Natural killer cell (primary cell): Measurements from ENCODE around the gene ANKRD11. TPM values are rescaled to one million over a fixed set of nuclear protein-coding genes. Genes with fewer than 3 reads are reported as not detected.
A peak's percentile ranks its signal among the peaks of the same experiment; 100 is the strongest.

Source experiments
- ATAC-seq, 3 donors: fragments of 150-1000 bp in 2 of 3; fragments of 200-7000 bp in 1 of 3; cut with Tn5 transposase; 1 replicate in 1 of 3; 2 replicates in 2 of 3; pipeline ENCODE4 v1.10.0; 2021; ENCODE audit warnings: mild to moderate bottlenecking in 2 of 3, moderate library complexity in 2 of 3
- DNase-seq, 2 donors: peaks; one replicate each; pipeline versions ENCODE4 v3.0.0 to v3.0.0-alpha.2; 2013 to 2021; ENCODE audit warnings: mixed read lengths in 1 of 2
- H3K27ac ChIP-seq: one replicate; pipeline ENCODE4 v1.5.1; 2013; ENCODE audit warnings: mild to moderate bottlenecking, low read length
- H3K27me3 ChIP-seq: one replicate; pipeline ENCODE4 v1.6.1; 2013; ENCODE audit warnings: low read length; ENCODE audit not compliant: control insufficient read depth, insufficient read depth
- H3K36me3 ChIP-seq: one replicate; pipeline ENCODE4 v1.6.1; 2013; ENCODE audit warnings: low read length; ENCODE audit not compliant: control insufficient read depth, insufficient read depth
- H3K4me1 ChIP-seq: one replicate; pipeline ENCODE4 v1.6.1; 2013; ENCODE audit warnings: low read length; ENCODE audit not compliant: control insufficient read depth, insufficient read depth
- H3K4me3 ChIP-seq: one replicate; pipeline ENCODE4 v1.5.1; 2013; ENCODE audit warnings: low read length
- H3K9me3 ChIP-seq: one replicate; pipeline ENCODE4 v1.6.1; 2013; ENCODE audit warnings: low read length; ENCODE audit not compliant: control insufficient read depth, insufficient read depth
- H3K27ac Mint-ChIP-seq, 2 donors: one replicate each; pipeline ENCODE4 v1.8.0; 2022; ENCODE audit warnings: mild to moderate bottlenecking in 2 of 2, mixed read lengths in 2 of 2, moderate library complexity in 1 of 2
- H3K27me3 Mint-ChIP-seq, 2 donors: one replicate each; pipeline ENCODE4 v1.8.0; 2022; ENCODE audit warnings: low read depth in 2 of 2, mixed read lengths in 2 of 2
- H3K36me3 Mint-ChIP-seq: one replicate; pipeline ENCODE4 v1.8.0; 2022; ENCODE audit warnings: mixed read lengths
- H3K4me1 Mint-ChIP-seq, 2 donors: one replicate each; pipeline ENCODE4 v1.8.0; 2022; ENCODE audit warnings: mixed read lengths in 2 of 2
- H3K4me3 Mint-ChIP-seq: one replicate; pipeline ENCODE4 v1.8.0; 2022; ENCODE audit warnings: mild to moderate bottlenecking, moderate library complexity, mixed read lengths
- H3K9me3 Mint-ChIP-seq, 2 donors: one replicate each; pipeline ENCODE4 v1.8.0; 2022; ENCODE audit warnings: mixed read lengths in 2 of 2
- WGBS: methylation state at CpG from one replicate; pipeline ENCODE4 v1.1.7; 2013; ENCODE audit warnings: missing lambda C conversion rate; ENCODE audit not compliant: insufficient coverage; 5-methylcytosine and 5-hydroxymethylcytosine counted together
- intact Hi-C: fragments of 100-400 bp; cut with micrococcal nuclease; formaldehyde crosslinking; loops from one replicate; pipeline ENCODE4 v1.14.2; 2022
- total RNA-seq, 4 donors: library from RNA; stranded (reverse); fragments of 120-200 nt in 1 of 4; gene quantifications; one replicate each; pipeline versions ENCODE4 v1.2.3 to v1.2.4, GENCODE V29; 2013 to 2022
- TF ChIP-seq, protein P1 (sequence below): fragments of 200-600 bp; IDR thresholded peaks from one replicate; pipeline ENCODE4 v1.8.0; 2022; ENCODE audit warnings: antibody characterized with exemption

The ANKRD11 gene
- total RNA-seq, 3 donors from 2014 or later (not counting 1 experiment from before 2014, with no cell fraction given), result 230 to 299 (median 287) TPM

DNA sequence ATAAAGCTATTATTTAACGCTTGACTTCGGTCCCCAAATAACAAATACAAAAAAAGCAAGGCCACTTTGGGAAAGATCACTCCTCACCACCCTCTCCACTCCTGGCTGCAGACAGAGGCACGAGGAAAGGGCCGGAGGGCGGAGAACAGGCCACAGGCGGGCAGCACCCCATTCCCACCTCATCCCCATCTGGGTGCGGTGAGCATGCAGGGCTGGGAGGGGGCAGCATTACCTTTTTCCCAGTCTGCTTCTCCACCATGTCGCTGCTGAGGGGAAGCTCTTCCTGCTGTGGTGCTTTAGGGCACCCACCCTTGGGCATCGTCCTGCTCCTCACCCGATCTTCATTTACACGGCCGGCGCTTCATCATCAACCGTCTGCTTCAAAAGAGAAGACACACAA, 173.7 kb downstream of the ANKRD11 start:
- intact Hi-C loops, result loop anchor here (2.0 to 10.0 kb wide), 4 partner anchors 41 to 191 kb away; partner anchors contain the start of gene SPG7
- Mint-ChIP-seq H3K9me3 (no peaks in the 10 kb centered on the region), H3K27me3 (no peaks in the 10 kb centered on the region), H3K36me3 (no peaks in the 10 kb centered on the region), H3K27ac (peak overlapping the region; percentile 98), H3K4me1 (peaks cover 76 to 89% of the 10 kb centered on the region in 2 donors), H3K4me3 (peak overlapping the region; percentile 88)
- peak in 1 of 2 donors; percentile 36 for DNase-seq
- peak overlapping the region; percentile 84 for H3K27ac ChIP-seq
- TF ChIP-seq, protein P1, sequence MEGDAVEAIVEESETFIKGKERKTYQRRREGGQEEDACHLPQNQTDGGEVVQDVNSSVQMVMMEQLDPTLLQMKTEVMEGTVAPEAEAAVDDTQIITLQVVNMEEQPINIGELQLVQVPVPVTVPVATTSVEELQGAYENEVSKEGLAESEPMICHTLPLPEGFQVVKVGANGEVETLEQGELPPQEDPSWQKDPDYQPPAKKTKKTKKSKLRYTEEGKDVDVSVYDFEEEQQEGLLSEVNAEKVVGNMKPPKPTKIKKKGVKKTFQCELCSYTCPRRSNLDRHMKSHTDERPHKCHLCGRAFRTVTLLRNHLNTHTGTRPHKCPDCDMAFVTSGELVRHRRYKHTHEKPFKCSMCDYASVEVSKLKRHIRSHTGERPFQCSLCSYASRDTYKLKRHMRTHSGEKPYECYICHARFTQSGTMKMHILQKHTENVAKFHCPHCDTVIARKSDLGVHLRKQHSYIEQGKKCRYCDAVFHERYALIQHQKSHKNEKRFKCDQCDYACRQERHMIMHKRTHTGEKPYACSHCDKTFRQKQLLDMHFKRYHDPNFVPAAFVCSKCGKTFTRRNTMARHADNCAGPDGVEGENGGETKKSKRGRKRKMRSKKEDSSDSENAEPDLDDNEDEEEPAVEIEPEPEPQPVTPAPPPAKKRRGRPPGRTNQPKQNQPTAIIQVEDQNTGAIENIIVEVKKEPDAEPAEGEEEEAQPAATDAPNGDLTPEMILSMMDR, result no peak
- 65% methylated on average over 14 of the region's 14 CpGs for WGBS
- no peak overlapping the region for H3K4me3 ChIP-seq
- H3K36me3 ChIP-seq, result peaks cover 5% of the 10 kb centered on the region
- no peaks in the 10 kb centered on the region for H3K27me3 ChIP-seq
- ATAC-seq, result no peak
- peaks cover 99% of the 10 kb centered on the region for H3K4me1 ChIP-seq
- no peaks in the 10 kb centered on the region for H3K9me3 ChIP-seq

DNA sequence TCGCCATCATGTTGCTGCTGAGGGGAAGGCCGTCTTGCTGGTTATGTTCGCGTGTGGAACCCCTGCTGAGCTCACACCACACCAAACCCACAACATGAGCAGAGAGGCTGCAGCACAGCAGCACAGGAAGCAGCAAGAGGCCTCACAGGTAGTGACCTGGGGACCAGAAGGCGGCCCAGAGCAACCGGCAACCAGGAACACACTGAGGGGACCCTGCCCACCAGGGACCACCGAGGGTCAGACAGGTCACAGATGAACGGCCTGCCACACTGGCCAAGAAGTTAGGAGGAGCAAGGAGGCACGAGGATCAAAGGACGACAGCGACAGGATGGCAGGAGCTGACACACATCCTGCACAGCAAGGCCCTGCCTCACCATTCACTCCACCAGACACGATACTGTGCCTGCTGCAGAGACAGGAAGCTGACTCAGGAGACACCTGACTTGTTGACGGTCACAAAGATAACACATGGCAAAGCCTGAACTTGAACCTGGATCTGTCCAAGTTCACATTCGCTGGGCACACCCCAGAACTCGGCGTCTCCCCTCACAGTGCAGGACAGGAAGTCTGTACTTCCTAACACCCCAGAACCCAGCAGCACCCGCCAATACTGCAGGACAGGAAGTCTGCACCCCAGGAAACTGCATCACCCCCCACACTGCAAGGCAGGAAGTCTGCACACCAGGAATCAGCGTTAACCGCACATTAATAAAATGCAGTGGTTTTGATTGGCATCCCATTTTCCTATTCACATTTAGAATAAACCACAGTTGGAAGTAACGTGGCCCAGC, 174.4 kb downstream of the ANKRD11 start:
- no peaks in the 10 kb centered on the region for H3K9me3 ChIP-seq
- H3K4me3 ChIP-seq, result no peak overlapping the region
- Mint-ChIP-seq H3K27me3 (no peaks in the 10 kb centered on the region), H3K9me3 (no peaks in the 10 kb centered on the region), H3K4me3 (peak overlapping the region; percentile 88), H3K4me1 (peaks cover 75 to 87% of the 10 kb centered on the region in 2 donors), H3K36me3 (no peaks in the 10 kb centered on the region), H3K27ac (peak overlapping the region; percentile 98)
- 2% methylated on average over 20 of the region's 20 CpGs for WGBS
- no peaks in the 10 kb centered on the region for H3K27me3 ChIP-seq
- intact Hi-C loops, result loop anchor here (2.0 to 10.0 kb wide), 4 partner anchors 41 to 191 kb away; partner anchors contain the start of gene SPG7
- H3K36me3 ChIP-seq, result peaks cover 8% of the 10 kb centered on the region
- H3K4me1 ChIP-seq, result peaks cover 93% of the 10 kb centered on the region
- peak overlapping the region; percentile 84 for H3K27ac ChIP-seq
- TF ChIP-seq, protein P1, result no peak
- peak; percentile 76 to 90 (median 85) for ATAC-seq
- DNase-seq, result peak; percentile 71 to 91

DNA sequence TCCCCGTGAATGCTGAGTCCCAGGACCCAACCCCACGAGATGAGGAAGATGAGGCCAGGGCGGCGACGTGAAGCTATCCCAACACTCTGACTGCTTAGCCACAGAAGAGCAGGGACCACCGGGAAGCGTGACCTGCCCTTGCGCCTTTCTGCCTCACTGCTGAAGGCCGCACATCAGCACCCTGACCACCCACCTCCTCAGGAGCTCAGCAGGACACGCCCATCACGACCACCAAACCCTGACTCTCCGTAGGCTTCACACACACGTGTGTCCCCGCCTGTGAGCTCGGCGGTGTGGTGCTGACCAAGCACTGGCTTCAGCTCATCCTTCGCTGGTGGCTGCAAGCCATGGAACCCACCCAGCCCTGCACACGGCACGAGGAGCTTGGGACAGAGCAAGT, 175.1 kb downstream of the ANKRD11 start:
- ATAC-seq (peak in 1 of 3 donors; percentile 1), DNase-seq (no peak)
- H3K9me3 ChIP-seq, result no peaks in the 10 kb centered on the region
- H3K27ac ChIP-seq, result peak overlapping the region; percentile 84
- Mint-ChIP-seq H3K4me1 (peaks cover 77 to 83% of the 10 kb centered on the region in 2 donors), H3K36me3 (no peaks in the 10 kb centered on the region), H3K27ac (peak overlapping the region; percentile 98), H3K9me3 (no peaks in the 10 kb centered on the region), H3K4me3 (peak overlapping the region; percentile 88), H3K27me3 (no peaks in the 10 kb centered on the region)
- no peak overlapping the region for H3K4me3 ChIP-seq
- H3K4me1 ChIP-seq, result peaks cover 86% of the 10 kb centered on the region
- TF ChIP-seq, protein P1, result no peak
- WGBS, result 52% methylated on average over 19 of the region's 19 CpGs
- no peaks in the 10 kb centered on the region for H3K27me3 ChIP-seq
- peaks cover 8% of the 10 kb centered on the region for H3K36me3 ChIP-seq
- intact Hi-C loops, result loop anchor here (5.0 to 10.0 kb wide), 3 partner anchors 42 to 192 kb away; partner anchors contain the start of gene SPG7
